ENCODE data around the gene TRIO.

TRIO gene

GRCh38 chr5:14472986-14473567, 329.9 kb downstream of the TRIO start:
- no peak for DNase-seq

DNA sequence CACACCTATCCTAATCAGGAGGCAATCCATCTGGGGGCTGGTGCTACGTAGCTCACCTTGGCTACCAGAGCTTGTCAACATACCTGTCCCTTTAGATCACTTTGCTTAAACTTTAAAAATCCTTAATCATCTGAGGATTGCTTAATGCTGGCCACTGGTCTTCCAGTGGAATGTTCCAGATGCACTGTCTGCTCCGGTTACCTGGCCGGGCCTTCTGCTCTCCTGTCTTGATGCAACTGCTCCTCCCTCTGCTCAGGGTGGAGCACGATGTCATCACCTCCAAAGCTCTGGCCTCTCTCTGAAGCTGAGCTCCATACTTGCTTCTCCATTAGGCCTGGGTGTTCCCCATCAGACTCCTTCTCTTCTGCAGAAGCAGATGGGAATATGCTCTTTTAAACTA, 331.9 kb downstream of the TRIO start:
- no peak for DNase-seq

- DNase-seq: no peak
These were observed 333.8 kb downstream of the TRIO start for GRCh38 chr5:14476786-14477435.

GRCh38 chr5:14479143-14479696, 336.1 kb downstream of the TRIO start:
- peak; percentile 45 for DNase-seq

DNA sequence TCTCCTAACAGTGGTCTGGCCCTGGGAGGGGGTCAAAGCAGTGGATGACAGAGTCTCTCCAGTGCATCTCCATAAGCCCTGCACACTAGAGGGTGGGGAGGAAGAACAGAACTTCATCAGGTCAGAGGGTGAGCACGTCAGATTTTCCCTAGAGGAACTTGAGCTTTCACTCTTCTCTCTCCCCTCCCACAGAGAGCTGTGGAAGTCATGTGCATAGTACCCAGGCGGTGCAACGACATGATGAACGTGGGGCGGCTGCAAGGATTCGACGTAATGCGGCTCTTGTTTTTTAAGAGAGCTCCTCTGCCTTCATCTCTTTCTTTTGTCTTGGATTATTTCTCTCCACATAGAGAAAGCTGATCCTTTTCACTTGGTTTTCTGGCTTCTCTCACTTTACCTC, 338.2 kb downstream of the TRIO start:
- DNase-seq: no peak

DNA sequence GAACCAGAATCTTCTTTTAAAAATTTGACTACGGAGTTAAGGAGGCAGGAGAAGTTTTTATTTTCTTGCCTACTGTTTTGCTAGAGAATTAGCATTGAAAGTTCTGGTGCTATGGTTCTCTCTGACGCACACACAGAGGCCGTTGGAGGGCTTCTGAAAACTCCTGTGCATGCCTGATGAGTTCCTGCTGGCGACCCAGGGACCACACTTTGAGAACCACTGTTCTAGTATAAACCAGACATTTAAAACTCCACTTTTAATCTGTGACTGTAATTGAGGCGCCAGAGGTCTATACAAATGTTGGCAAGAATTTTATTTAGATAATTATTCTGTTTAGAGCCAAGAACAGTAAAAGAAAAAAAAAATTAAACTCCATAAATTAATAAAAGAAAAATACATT, 338.9 kb downstream of the TRIO start:
- DNase-seq: no peak

- DNase-seq: no peak
These were observed 340.5 kb downstream of the TRIO start for GRCh38 chr5:14483504-14484157.

DNA sequence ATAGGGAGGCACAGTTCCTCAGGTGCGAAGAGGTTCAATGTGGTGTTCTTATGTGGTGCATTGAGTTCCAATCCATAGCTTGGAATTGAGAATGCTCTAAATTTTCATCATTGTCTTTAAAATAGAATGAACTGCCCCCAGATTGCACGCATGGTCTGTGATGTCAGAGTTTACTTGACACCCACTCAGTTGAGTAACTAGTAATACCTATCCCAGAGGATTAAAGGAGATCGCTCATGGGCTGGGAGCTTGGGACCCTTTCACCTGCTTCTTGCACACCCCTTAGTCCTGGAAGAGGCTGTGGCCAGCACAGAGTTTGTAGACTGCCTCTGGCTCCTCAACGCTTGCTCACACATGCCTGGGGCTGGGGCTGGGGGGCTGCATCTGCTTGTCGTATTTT, 343.3 kb downstream of the TRIO start:
- no peak for DNase-seq

GRCh38 chr5:14486996-14487896, 344.1 kb downstream of the TRIO start:
- DNase-seq: no peak

DNA sequence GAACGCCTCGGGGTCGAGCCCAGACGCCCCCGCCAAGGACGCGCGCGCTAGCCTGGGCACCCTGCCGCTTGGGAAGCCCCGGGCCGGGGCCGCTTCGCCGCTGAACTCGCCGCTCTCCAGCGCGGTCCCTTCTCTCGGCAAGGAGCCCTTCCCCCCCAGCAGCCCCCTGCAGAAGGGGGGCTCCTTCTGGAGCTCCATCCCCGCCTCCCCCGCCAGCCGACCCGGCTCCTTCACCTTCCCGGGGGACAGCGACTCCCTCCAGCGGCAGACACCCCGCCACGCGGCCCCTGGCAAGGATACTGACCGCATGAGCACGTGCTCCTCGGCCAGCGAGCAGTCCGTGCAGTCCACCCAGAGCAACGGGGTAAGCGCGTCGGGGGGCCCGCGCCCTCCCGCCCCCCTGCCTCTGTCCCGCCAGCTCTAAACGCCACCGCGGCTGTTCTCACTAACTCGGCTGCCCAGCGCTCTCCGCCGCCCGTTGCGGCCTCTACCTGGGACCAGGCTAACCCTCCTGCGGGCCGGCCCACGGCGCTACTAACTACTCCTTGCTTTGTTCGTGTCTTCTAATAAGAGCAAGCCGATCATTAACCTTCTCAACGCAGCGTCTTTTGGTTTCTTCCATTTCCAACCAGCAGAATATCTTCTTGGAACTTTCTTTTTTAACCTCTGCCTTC, 344.9 kb downstream of the TRIO start:
- no peak for DNase-seq

- no peak for DNase-seq
These were observed 345.6 kb downstream of the TRIO start for GRCh38 chr5:14488709-14489108.

DNA sequence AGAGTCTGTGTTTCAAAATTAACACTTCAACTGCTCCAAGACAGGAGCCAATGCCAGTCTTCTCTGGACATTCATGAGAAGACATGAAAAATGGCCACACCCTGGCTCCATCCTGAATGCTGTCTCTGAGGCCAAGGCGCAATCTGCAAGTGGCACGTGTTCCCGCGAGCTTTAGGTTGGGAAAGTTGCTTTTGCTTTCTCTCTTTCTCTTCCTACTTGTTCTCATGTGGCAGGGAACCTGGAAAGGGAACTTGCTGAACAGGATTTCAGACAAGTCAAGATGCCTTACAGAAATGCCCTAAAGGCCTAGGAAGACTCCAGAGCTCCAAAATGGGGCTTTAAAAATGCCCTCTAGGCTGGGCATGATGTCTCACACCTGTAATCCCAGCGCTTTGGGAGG, 346.5 kb downstream of the TRIO start:
- DNase-seq: no peak

DNA sequence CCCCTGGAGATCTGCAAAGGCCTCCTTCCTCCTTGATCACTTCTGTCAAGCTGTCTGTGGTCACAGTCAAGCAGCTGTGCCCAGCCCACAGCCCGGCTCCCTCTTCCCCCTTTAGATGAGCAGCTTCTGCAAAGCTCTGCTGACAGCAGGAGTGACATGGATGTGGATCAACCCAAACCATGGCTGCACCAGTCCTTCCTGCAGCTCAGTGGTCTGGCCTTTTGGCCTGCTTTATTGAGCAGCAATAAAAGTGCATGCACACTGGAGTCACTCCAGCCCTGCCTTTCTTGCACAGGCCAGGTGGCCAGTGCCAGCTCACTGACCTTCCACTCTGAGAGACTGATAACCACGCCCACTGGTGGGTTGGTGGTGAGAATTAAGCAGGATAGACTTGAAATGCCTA, 347.2 kb downstream of the TRIO start:
- no peak for DNase-seq

- no peak for DNase-seq
These were observed 348.1 kb downstream of the TRIO start for GRCh38 chr5:14491015-14491915.

DNA sequence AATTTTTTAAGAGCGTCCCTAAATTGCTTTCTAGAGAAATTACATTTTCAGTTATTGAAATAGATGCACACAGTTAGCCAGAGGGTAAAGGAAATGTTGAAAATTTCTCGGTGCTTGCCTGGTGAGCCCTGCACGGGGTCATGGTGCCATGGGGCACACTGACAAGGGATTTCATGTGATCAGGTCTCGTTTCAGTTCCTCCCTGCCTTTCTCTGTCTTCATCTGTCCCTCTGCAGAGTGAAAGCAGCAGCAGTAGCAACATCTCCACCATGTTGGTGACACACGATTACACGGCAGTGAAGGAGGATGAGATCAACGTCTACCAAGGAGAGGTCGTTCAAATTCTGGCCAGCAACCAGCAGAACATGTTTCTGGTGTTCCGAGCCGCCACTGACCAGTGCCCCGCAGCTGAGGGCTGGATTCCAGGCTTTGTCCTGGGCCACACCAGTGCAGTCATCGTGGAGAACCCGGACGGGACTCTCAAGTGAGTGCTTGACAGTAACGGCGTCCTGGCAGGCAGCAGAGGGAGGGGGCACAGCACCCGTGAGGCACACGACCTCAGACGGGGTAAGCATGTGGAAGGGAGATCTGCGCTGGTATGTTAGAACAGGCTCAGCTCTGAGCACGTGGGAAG, 349.3 kb downstream of the TRIO start:
- no peak for DNase-seq

DNA sequence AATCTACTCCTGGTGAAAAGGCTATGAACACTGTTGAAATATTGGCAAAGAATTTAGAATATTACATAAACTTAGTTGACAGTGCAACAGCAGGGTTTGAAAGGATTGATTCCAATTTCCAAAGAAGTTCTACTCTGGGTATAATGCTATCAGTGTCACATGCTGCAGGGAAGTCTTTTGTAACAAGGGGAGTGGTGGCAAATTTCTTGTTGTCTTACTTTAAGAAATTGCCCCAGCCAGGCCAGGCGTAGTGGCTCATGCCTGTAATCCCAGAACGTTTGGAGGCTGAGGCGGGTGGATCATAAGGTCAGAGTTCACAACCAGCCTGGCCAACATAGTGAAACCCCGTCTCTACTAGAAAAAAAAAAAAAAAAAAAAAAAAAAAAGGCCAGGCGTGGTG, 352.2 kb downstream of the TRIO start:
- DNase-seq: no peak

GRCh38 chr5:14497311-14497710, 354.2 kb downstream of the TRIO start:
- no peak for DNase-seq

DNA sequence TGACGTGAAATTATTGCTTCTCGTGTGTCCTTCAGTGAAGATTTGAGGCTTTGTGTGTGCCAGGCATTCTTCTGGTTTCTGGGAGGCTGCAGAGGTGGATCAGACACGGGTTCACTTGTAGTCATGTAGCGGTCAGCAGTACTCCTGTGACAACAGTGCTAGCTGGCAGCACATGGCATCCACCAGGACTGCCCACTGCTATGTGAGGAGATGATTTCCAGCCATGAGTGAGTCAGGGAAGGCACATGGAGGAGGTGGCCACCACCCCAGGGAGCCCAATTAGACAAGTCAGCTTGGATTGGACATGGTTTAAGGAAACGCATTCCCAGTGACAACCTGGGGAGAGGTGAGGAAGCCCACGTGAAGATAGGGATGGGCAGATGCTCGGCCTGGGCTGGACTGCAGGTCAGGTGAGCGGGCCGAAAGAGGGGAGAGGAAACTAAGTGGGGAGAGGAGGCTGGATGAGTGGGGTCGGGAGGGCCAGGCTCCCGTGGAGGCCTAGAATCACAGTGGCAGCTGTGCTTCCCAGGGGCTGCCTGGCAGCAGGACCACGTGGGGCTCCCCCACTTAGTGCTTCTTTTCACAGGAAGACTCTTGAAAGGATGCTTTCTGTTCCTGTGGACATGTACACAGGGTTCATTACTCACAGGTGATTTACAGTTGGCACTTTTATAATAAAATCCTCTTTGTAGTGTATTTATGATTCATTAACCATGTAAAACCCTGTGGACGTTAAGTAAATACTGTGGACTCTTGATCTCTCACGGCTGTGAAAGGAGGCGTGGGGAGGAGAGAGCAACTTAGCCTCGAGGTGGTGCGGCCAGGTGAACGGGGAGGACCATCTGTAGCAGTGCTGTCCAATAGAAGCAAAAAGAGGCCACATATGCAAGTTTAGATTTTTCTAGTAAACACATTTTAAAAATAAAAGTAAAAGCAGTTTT, 358.5 kb downstream of the TRIO start:
- no peak for DNase-seq

GRCh38 chr5:14502294-14502690, 359.1 kb downstream of the TRIO start:
- DNase-seq: no peak
